Fibroblast of gingiva (primary cell): ENCODE measurements around the gene RBM28.
"Not testable (repeated sequence)": the region's sequence is repeated elsewhere in the genome, so short reads cannot be mapped to it uniquely, and the experiment has no call there.

Experiments used
- DNase-seq: peaks from one replicate; pipeline ENCODE4 v3.0.0-alpha.2; 2011; ENCODE audit warnings: low read depth

RBM28 gene

DNA sequence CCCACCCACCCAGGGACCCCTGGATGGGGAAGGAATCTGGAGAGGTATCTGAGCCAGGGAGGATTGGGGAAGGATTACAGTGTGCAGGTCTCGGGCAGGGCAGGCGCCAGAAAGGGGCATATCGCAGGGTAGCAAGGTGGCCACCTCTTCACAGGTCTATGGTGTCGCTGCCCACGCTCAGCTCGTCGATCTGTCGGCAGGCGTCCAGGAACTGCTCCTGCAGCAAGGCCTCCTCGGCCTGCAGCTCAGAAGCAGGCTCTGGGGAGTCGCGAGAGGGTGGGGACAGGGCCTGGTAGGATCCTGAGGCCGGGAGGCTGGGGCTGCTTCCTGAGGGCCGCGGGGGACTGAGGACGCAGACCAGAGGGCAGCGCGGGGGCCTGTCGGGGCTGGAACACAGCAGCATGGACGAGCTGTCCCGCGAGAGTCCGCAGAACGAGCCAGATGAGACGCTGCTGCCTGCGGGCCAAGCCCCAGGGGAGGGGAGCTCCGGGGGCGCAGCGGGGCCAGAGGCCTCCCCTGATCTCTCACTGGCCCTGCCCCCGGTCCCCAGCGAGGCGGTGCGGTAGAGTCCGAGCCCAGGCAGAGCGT lies 7.1 kb upstream of the RBM28 start:
- no peak for DNase-seq

- no peak for DNase-seq
Measured at GRCh38 chr7:128349466-128349825, 5.7 kb upstream of the RBM28 start.

GRCh38 chr7:128347647-128348097 lies 4.0 kb upstream of the RBM28 start:
- peak; percentile 30 for DNase-seq

- DNase-seq, result no peak
Measured at GRCh38 chr7:128344431-128344774, 695 bp upstream of the RBM28 start.

DNA sequence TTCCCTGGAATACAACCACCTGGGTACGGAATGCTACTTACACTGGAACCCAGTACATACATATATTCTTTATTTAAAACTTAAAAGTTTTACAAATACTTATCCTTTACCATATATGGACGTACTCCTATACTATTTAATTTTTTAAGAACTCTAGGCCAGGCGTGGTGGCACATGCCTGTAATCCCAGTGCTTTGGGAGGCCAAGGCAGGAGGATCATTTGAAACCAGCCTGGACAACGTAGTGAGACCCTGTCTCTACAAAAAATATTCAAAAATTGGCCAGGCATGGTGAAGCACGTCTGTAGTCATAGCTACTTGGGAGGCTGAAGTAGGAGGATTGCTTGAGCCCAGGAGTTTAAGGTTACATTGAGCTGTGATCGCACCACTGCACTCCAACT lies 2.0 kb downstream of the RBM28 start:
- DNase-seq, result no peak

- no peak for DNase-seq
Measured at GRCh38 chr7:128335730-128336129, 8.0 kb downstream of the RBM28 start.

DNA sequence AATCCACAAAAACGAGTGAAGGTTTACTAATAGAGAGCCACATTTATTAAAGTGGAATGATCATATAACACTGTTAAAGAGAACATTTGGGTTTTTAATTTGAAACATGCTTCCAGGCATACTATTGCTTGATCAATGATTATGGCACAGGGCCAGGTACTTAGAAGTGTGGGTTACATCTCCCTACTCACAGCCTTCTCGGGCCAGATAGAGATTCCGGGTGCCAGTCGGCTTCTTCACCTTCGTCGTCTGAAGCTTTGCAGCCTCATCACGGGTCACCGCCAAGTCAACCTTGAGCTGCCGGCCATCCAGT lies 19.4 kb downstream of the RBM28 start:
- DNase-seq, result no peak

- peak; percentile 50 for DNase-seq
Measured at GRCh38 chr7:128323459-128324367, 20.0 kb downstream of the RBM28 start.

- no peak for DNase-seq
Measured at GRCh38 chr7:128323040-128323439, 20.7 kb downstream of the RBM28 start.

DNA sequence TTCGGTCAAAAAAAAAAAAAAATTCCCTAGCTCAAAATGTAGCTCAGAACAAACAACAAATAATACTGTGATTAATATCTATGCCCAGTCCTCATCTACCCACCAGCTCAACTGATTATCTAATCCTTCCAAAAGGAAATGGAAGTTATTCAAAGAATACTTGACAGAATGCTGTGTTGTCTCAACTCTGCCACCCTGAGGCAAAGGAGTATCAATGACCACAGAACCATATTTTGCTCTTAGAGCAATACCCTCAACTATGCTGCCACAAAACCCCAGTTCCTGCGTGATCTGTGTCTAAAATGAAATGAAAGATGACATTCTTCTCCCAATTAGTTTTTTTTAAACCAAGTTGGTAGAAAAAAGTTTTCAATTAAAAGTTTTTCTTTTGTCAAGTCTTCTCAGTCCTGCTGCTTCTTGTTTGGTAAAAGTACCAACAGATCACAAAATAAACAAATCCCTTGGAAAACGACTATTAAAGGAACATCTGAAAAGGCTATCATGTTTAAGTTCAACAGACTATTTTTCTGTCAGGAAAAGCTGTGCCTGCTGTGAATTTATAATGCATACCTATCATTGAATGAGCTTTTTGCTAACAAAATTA lies 21.6 kb downstream of the RBM28 start:
- peak; percentile 56 for DNase-seq

DNA sequence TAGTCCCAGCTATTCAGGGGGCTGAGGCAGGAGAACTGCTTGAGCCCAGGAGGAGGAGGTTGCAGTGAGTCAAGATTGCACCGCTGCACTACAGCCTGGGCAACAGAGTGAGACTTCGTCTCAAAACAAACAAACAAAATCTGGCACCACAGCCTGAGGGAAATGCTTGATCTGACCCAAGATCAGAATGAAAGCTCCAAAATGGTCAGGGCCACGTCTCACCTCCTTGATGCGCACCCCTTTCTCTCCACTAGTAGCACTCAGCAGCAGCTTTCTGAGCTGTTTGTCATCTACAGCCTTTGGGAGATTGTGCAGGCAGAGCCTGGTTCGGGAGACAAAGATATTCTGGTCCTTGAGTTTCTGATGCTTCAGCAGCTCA lies 22.7 kb downstream of the RBM28 start:
- DNase-seq, result no peak

DNA sequence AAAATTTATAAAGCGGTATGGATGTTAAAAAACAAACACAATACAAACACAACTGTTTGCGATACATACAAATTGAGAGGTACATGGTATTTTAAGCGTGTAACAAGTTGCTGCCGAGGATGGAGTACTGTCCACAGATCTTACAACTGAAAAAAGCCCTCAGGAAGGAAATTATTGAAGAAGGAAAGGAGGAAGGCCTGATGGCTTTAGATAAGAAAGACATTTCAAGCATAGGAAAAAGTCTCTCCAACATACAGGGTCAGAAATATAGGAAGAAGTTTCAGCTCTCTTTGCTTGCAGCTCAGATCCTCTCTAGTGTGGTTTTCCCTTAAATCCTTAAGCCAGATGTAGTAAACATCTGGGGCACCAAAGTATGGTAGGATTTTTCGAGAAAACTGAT lies 25.0 kb downstream of the RBM28 start:
- no peak for DNase-seq

- no peak for DNase-seq
Measured at GRCh38 chr7:128311013-128311412, 32.7 kb downstream of the RBM28 start.

DNA sequence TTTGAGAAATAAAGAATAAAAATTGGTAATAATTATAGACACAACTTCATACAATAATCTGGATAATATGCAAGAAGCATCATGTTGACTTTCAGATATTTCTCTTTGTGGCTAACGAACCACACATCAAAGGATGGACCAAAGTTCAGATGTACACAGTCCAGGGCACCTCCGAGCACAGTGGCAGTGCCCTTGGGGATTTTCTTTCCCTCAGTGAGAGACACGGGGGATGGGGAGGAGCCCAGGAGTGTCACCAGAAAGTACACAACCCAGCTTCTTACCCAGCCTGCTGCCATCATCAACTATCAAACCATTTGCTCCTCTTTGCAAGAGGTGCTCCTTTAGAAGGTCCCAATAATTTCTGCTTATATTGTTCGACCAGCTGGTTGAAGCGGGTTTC lies 33.2 kb downstream of the RBM28 start:
- no peak for DNase-seq

DNA sequence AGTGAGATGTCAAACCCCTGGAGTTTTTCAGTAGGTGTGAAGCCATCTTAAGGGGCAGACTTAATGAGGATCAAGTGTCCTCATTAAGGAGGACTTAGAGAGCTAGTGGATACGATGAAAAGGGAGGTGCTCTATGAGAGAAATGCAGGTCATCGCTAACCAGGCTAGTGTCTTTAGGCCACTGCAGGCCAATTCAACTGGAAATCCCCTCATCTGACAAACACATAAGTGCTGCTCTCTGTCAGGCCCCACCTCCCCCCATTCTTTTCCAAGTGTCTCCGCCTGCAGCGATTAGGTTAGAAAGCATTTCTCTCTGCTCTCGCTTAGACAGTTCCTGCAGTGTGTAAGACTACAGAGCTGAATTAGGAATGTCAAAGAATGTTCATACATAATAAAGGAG lies 33.7 kb downstream of the RBM28 start:
- no peak for DNase-seq

DNA sequence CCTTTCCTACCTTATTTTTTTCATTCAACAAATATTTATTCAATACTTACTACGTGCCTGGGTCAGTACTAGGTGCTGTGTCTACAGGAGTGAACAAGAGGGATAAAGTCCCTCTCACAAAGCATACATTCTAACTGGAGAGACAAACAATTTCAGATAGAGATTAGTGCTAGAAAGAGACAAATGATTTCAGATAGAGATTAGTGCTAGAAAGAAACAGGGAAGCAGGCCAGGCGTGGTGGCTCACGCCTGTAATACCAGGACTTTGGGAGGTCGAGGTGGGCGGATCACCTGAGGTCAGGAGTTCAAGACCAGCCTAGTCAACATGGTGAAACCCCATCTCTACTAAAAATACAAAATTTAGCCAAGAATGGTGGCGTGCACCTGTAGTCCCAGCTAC lies 34.6 kb downstream of the RBM28 start:
- DNase-seq, result no peak

DNA sequence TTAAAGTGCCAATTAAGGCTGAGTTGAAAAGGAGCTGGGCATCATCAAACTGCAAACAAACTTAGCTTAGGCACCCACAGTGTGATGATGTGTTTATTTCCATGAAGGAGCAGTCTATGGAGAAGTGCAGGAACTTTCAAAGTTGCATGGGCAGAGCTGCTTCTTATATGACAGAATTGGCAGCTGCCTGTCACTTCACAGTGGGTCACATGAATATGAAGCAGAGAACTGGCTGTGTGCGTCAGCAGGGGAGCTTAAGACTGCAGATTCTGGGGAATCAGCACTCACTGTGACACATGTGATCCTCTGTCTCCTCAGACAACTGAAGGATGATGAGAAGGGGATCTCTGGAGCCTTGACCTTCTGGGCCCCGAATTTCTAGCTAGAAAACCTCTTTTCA lies 36.6 kb downstream of the RBM28 start:
- DNase-seq, result no peak

DNA sequence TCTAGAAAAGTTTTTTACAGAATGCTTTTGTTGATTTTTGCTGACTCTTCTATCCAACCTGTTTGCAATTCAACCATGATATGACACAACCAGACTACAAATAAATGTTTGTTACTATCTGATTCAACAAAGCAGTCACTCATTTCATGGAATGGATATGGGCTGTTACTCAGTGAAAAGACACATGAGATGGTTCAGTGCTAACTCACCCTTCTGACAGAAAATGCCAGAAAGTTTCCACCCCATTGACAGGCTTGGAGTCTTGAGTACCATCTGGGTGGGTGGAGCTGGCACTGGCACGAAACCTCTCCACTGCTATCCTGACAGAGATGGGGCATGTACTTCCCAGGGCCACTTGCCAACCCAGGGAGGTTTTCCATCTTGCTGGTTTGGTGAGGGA lies 39.5 kb downstream of the RBM28 start:
- peak; percentile 67 for DNase-seq

GRCh38 chr7:128303643-128304042 lies 40.1 kb downstream of the RBM28 start:
- DNase-seq, result no peak

DNA sequence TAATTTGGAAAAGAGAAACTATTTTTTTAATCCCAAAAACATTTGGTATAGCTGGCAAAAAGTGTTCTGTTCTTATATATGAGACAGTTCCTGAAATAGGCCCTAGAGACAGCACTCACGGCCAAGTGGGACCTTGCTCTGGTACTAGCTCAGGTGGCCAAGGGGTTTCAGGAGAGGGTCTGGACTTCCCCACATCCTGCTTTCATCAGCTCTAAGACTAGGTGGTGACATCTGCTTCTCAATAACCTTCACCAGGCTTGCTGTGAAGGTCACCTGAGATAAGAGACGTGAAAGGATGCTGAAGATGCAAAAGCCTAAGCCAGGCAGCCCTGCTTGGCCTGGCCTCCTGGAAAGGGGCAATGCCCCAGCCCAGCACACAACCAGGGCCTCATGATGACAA lies 40.6 kb downstream of the RBM28 start:
- no peak for DNase-seq

GRCh38 chr7:128302139-128302538 lies 41.6 kb downstream of the RBM28 start:
- DNase-seq, result no peak

- DNase-seq, result no peak
Measured at GRCh38 chr7:128299109-128299607, 44.5 kb downstream of the RBM28 start.

- DNase-seq, result not testable (repeated sequence)
Measured at GRCh38 chr7:128298004-128298403, 45.7 kb downstream of the RBM28 start.
